ENCODE measurements around the gene ACVR2A.

GRCh38 chr2:147888680-147889079, 43.9 kb downstream of the ACVR2A start:
- TF ChIP-seq CTCF (IDR thresholded peaks at IDR 0.05): no peak
- no peak for TF ChIP-seq POLR2A (IDR thresholded peaks at IDR 0.05; ENCODE audit: low read depth)
